ENCODE measurements around the gene HDAC4. TPM values are rescaled to one million over a fixed set of nuclear protein-coding genes. Genes with fewer than 3 reads are reported as not detected.

The HDAC4 gene
- total RNA-seq, 1 experiment from 2014 or later = 44.4 TPM

GRCh38 chr2:239354791-239355136, 46.1 kb downstream of the HDAC4 start:
- ATAC-seq (no peak), DNase-seq (ENCODE audit: low spot score) (no peak)
- no peaks in the 10 kb centered on the region for H3K27me3 Mint-ChIP-seq (ENCODE audit: low read depth)
- peaks cover 14% of the 10 kb centered on the region for H3K4me1 Mint-ChIP-seq
- POLR2A ChIA-PET = no interaction called here
- H3K4me3 Mint-ChIP-seq = no peak overlapping the region
- H3K27ac Mint-ChIP-seq = no peak overlapping the region
- H3K36me3 Mint-ChIP-seq = peaks cover 40% of the 10 kb centered on the region
- H3K9me3 Mint-ChIP-seq = peaks cover 24% of the 10 kb centered on the region
- CTCF ChIA-PET = no interaction called here
- TF ChIP-seq ZNF532 (CRISPR knock-in tag; IDR thresholded peaks at IDR 0.05; ENCODE audit: borderline replicate concordance) (no peak), MYBL2 (CRISPR knock-in tag; IDR thresholded peaks at IDR 0.05) (no peak), ZNF512 (CRISPR knock-in tag; IDR thresholded peaks at IDR 0.05; ENCODE audit: borderline replicate concordance) (no peak), JUN (CRISPR knock-in tag; IDR thresholded peaks at IDR 0.05) (no peak), NFE2L1 (CRISPR knock-in tag; IDR thresholded peaks at IDR 0.05) (no peak), E2F4 (CRISPR knock-in tag; IDR thresholded peaks at IDR 0.05; ENCODE audit: borderline replicate concordance, low read depth) (no peak), CREB1 (CRISPR knock-in tag; IDR thresholded peaks at IDR 0.05) (no peak), GTF2I (CRISPR knock-in tag; conservative IDR thresholded peaks at IDR 0.05) (no peak), HMGA2 (CRISPR knock-in tag; IDR thresholded peaks at IDR 0.05) (no peak), JAZF1 (CRISPR knock-in tag; IDR thresholded peaks at IDR 0.05) (no peak), MLX (CRISPR knock-in tag; IDR thresholded peaks at IDR 0.05) (no peak), TEAD1 (CRISPR knock-in tag; IDR thresholded peaks at IDR 0.05) (no peak), EMX1 (CRISPR knock-in tag; IDR thresholded peaks at IDR 0.05) (no peak), PRDM15 (CRISPR knock-in tag; IDR thresholded peaks at IDR 0.05) (no peak), NR1H2 (CRISPR knock-in tag; IDR thresholded peaks at IDR 0.05) (no peak), ZNF219 (CRISPR knock-in tag; IDR thresholded peaks at IDR 0.05; ENCODE audit: borderline replicate concordance) (no peak), SP1 (CRISPR knock-in tag; conservative IDR thresholded peaks at IDR 0.05) (no peak), PRRX2 (CRISPR knock-in tag; IDR thresholded peaks at IDR 0.05) (no peak), NR3C1 (CRISPR knock-in tag; conservative IDR thresholded peaks at IDR 0.05; ENCODE audit: low read depth) (no peak)

All from WTC11 (cell line).